ENCODE results near the gene RPL26. TPM values are rescaled to one million over a fixed set of nuclear protein-coding genes. Genes with fewer than 3 reads are reported as not detected.

The RPL26 gene
- total RNA-seq, 1 donor: 2,089 TPM

GRCh38 chr17:8392274-8392673, 9.3 kb upstream of the RPL26 start:
- H3K36me3 ChIP-seq (ENCODE audit: insufficient read depth, low read length): no peaks in the 10 kb centered on the region
- DNase-seq (ENCODE audit: insufficient read length, low spot score, missing footprints): no peak
- H4K20me1 ChIP-seq (ENCODE audit: insufficient read depth, low read length): no peaks in the 10 kb centered on the region
- peak overlapping the region; percentile 56 for H3K4me2 ChIP-seq (ENCODE audit: insufficient read depth, low read length)
- peaks cover 14% of the 10 kb centered on the region for H3K4me1 ChIP-seq (ENCODE audit: insufficient read depth, low read length)
- peaks cover 23% of the 10 kb centered on the region for H3K27me3 ChIP-seq (ENCODE audit: insufficient read depth, low read length)
- TF ChIP-seq, protein P1, sequence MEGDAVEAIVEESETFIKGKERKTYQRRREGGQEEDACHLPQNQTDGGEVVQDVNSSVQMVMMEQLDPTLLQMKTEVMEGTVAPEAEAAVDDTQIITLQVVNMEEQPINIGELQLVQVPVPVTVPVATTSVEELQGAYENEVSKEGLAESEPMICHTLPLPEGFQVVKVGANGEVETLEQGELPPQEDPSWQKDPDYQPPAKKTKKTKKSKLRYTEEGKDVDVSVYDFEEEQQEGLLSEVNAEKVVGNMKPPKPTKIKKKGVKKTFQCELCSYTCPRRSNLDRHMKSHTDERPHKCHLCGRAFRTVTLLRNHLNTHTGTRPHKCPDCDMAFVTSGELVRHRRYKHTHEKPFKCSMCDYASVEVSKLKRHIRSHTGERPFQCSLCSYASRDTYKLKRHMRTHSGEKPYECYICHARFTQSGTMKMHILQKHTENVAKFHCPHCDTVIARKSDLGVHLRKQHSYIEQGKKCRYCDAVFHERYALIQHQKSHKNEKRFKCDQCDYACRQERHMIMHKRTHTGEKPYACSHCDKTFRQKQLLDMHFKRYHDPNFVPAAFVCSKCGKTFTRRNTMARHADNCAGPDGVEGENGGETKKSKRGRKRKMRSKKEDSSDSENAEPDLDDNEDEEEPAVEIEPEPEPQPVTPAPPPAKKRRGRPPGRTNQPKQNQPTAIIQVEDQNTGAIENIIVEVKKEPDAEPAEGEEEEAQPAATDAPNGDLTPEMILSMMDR (IDR thresholded peaks at IDR 0.05; ENCODE audit: extremely low read depth, low read depth, low read length): no peak
- H3K4me3 ChIP-seq (ENCODE audit: insufficient read depth, low read length): peak overlapping the region; percentile 1
- H3K9me3 ChIP-seq (ENCODE audit: low read depth, low read length): no peaks in the 10 kb centered on the region
- no peak overlapping the region for H3K27ac ChIP-seq (ENCODE audit: low read depth, low read length)
- H2AFZ ChIP-seq (ENCODE audit: low read length): peak overlapping the region; percentile 43
- no peaks in the 10 kb centered on the region for H3K79me2 ChIP-seq (ENCODE audit: insufficient read depth, low read length)

DNA sequence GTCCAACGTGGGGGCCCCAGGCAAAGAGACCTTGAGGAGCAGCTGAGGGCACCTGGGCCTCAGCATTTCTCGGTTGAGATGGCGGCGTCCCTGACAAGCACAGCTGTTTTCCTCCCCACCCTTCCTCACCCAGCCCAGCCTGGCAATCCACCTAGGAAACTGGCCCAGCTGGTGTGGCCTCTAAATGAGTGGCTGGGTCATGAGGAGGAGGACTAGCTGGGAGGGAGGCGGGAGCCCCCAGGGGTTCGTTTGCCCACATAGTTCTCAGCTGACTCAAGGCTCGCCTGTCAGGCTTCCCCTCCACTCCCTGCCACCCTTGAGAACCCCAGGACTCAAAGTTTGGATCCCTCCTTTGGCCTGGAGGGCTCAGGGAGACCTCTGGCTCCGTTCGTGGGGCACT, 8.7 kb upstream of the RPL26 start:
- Histone ChIP-seq H3K4me2 (ENCODE audit: insufficient read depth, low read length) (peak overlapping the region; percentile 56), H3K27me3 (ENCODE audit: insufficient read depth, low read length) (peaks cover 18% of the 10 kb centered on the region), H4K20me1 (ENCODE audit: insufficient read depth, low read length) (no peaks in the 10 kb centered on the region), H3K27ac (ENCODE audit: low read depth, low read length) (no peak overlapping the region), H3K4me3 (ENCODE audit: insufficient read depth, low read length) (peak overlapping the region; percentile 1), H3K4me1 (ENCODE audit: insufficient read depth, low read length) (peaks cover 14% of the 10 kb centered on the region), H3K36me3 (ENCODE audit: insufficient read depth, low read length) (no peaks in the 10 kb centered on the region), H3K9me3 (ENCODE audit: low read depth, low read length) (no peaks in the 10 kb centered on the region), H2AFZ (ENCODE audit: low read length) (peak overlapping the region; percentile 43), H3K79me2 (ENCODE audit: insufficient read depth, low read length) (no peaks in the 10 kb centered on the region)
- peak; percentile 93 for DNase-seq (ENCODE audit: insufficient read length, low spot score, missing footprints)
- TF ChIP-seq, protein P1 (IDR thresholded peaks at IDR 0.05; ENCODE audit: extremely low read depth, low read depth, low read length): no peak

- peak; percentile 66 for DNase-seq (ENCODE audit: insufficient read length, low spot score, missing footprints)
- no peak overlapping the region for H2AFZ ChIP-seq (ENCODE audit: low read length)
- H3K27ac ChIP-seq (ENCODE audit: low read depth, low read length): no peak overlapping the region
- no peaks in the 10 kb centered on the region for H3K27me3 ChIP-seq (ENCODE audit: insufficient read depth, low read length)
- no peaks in the 10 kb centered on the region for H3K79me2 ChIP-seq (ENCODE audit: insufficient read depth, low read length)
- H3K4me2 ChIP-seq (ENCODE audit: insufficient read depth, low read length): no peak overlapping the region
- TF ChIP-seq, protein P1 (IDR thresholded peaks at IDR 0.05; ENCODE audit: extremely low read depth, low read depth, low read length): no peak
- no peaks in the 10 kb centered on the region for H3K9me3 ChIP-seq (ENCODE audit: low read depth, low read length)
- peaks cover 20% of the 10 kb centered on the region for H3K4me1 ChIP-seq (ENCODE audit: insufficient read depth, low read length)
- H3K4me3 ChIP-seq (ENCODE audit: insufficient read depth, low read length): no peak overlapping the region
- H3K36me3 ChIP-seq (ENCODE audit: insufficient read depth, low read length): no peaks in the 10 kb centered on the region
- H4K20me1 ChIP-seq (ENCODE audit: insufficient read depth, low read length): no peaks in the 10 kb centered on the region
These were observed 5.1 kb upstream of the RPL26 start for GRCh38 chr17:8387914-8388651.

GRCh38 chr17:8386841-8387240, 3.8 kb upstream of the RPL26 start:
- Histone ChIP-seq H3K27ac (ENCODE audit: low read depth, low read length) (no peak overlapping the region), H3K4me1 (ENCODE audit: insufficient read depth, low read length) (peaks cover 24% of the 10 kb centered on the region), H3K4me2 (ENCODE audit: insufficient read depth, low read length) (no peak overlapping the region)

More at GRCh38 chr17:8386841-8387240, 3.8 kb upstream of the RPL26 start:
- TF ChIP-seq, protein P1 (IDR thresholded peaks at IDR 0.05; ENCODE audit: extremely low read depth, low read depth, low read length): no peak
- H3K36me3 ChIP-seq (ENCODE audit: insufficient read depth, low read length): peaks cover under 1% of the 10 kb centered on the region
- peaks cover 12% of the 10 kb centered on the region for H3K79me2 ChIP-seq (ENCODE audit: insufficient read depth, low read length)
- H3K9me3 ChIP-seq (ENCODE audit: low read depth, low read length): no peaks in the 10 kb centered on the region
- peaks cover 4% of the 10 kb centered on the region for H4K20me1 ChIP-seq (ENCODE audit: insufficient read depth, low read length)
- no peak overlapping the region for H2AFZ ChIP-seq (ENCODE audit: low read length)
- H3K4me3 ChIP-seq (ENCODE audit: insufficient read depth, low read length): no peak overlapping the region
- H3K27me3 ChIP-seq (ENCODE audit: insufficient read depth, low read length): no peaks in the 10 kb centered on the region
- DNase-seq (ENCODE audit: insufficient read length, low spot score, missing footprints): no peak
